ENCODE measurements around the gene MPP3.
"Not testable (repeated sequence)": the region's sequence is repeated elsewhere in the genome, so short reads cannot be mapped to it uniquely, and the experiment has no call there.

MPP3 gene

GRCh38 chr17:43810226-43810715 is 22.7 kb downstream of the MPP3 start:
- no peak for DNase-seq (ENCODE audit: low read depth in 2 of 3, low spot score in 2 of 3)

DNA sequence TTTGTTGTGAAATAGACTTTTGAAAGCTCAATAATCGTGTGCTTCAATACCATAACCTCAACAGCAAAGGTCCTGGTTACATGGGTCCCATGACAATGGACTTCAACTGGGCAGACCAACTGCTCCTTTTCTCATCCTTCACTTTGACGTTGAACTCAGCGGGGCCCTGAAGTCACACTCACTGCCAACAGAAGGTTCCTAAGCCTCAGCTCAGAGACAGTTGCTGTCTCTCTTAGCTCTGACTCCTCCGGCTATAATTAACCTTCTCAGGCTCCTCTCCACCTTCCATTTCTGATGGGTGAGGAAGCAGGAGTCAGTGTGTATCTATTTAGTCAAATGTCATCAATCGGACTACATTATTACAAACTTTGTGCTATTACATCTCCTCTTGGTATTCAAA is 23.8 kb downstream of the MPP3 start:
- no peak for DNase-seq (ENCODE audit: low read depth in 2 of 3, low spot score in 2 of 3)

GRCh38 chr17:43808076-43808475 is 24.9 kb downstream of the MPP3 start:
- no peak for DNase-seq (ENCODE audit: low read depth in 2 of 3, low spot score in 2 of 3)

- DNase-seq (ENCODE audit: low read depth in 2 of 3, low spot score in 2 of 3): no peak
Observed at GRCh38 chr17:43805117-43805516, 27.8 kb downstream of the MPP3 start.

DNA sequence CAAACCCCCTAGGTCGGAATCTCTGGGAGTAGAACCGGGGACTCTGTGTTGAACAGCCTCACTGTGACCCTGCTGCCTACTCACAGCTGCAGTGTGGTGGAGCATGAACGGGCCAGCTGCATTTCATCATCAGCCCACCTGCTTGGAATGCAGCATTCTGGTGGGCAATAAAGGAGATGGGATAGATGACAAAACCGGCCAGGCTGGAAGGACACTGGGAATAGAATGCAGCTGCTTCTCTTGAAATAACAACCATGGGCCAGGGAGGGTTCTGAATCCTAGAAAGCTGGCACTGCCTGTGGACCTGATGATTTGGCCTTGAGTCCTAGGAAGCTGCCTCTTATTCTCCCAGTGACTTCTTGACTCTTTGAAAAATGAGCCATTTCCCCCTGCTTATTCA is 29.2 kb downstream of the MPP3 start:
- DNase-seq (ENCODE audit: low read depth in 2 of 3, low spot score in 2 of 3): no peak

DNA sequence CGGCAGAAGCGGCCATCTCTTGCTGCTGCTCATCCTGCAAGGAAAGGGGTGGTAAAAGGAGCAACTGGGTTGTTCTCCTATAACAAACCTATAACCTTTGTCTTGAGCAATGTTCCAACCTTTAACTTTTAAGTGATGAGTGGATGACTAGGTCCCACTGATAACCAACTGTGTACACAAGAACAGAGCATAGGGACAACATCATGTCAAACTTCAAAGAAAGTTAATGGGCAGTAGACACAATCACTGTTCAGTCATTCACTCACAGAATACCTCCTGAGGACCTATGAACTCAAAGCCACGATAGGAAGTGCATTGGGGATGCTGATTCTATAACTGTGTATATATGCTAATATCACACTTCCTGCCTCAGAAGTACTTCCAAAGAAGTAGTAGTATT is 31.1 kb downstream of the MPP3 start:
- DNase-seq (ENCODE audit: low read depth in 2 of 3, low spot score in 2 of 3): no peak

DNA sequence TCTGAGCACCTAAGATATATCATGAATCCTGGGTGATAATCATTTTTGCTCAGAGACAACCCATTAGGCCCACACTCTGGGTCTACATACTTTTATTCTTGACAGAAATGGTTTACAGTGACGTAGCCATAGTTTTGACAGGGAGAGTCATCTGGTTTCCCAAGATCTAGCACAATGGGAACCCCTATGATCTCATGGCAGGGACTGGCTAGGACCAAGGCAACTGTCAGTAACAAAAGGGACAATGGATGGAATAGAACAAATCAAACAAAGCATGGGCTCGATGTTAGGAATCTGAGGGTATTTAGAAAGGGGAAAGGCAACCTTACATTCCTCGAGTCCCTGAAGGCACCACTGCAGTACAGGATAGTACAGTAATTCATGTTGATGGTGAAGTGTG is 32.2 kb downstream of the MPP3 start:
- no peak for DNase-seq (ENCODE audit: low read depth in 2 of 3, low spot score in 2 of 3)

DNA sequence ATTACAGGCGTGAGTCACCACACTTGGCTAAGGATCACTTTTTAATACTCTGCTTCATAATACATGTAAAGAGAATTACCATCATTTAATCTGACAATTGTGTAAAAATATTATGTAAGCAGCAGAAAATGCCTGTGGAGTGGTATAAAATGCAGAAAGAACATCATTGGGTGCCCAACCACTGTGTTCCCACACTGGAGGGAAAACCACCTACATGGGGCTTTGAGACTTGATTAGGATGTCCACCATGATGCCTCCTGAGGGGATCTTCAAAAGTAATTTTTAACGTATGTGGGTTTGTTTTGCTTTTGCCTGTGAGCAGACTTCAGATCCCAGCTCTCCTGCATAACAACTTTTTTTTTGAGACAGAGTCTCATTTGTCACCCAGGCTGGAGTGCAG is 33.9 kb downstream of the MPP3 start:
- no peak for DNase-seq (ENCODE audit: low read depth in 2 of 3, low spot score in 2 of 3)

GRCh38 chr17:43798024-43798423 is 34.9 kb downstream of the MPP3 start:
- DNase-seq (ENCODE audit: low read depth in 2 of 3, low spot score in 2 of 3): not testable (repeated sequence)

GRCh38 chr17:43792668-43793067 is 40.3 kb downstream of the MPP3 start:
- DNase-seq (ENCODE audit: low read depth in 2 of 3, low spot score in 2 of 3): not testable (repeated sequence)

DNA sequence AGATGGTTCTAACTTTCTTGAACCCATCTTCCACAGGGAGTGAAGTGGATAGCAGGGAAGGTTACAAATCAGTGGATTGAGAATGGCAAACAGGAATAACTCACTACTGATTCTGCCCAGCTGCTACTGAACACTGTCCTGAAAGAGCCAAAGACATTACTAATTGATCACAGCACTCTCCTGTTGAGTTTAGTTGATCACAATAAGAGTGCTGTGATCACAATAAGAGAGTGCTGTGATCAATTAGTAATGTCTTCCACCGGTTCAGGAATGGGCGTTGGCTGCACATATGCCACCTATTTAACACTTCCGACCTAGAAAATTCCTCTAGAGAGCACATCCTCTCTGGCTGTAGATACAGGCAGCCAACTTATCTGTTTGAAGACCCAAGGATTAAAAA is 41.4 kb downstream of the MPP3 start:
- no peak for DNase-seq (ENCODE audit: low read depth in 2 of 3, low spot score in 2 of 3)

DNA sequence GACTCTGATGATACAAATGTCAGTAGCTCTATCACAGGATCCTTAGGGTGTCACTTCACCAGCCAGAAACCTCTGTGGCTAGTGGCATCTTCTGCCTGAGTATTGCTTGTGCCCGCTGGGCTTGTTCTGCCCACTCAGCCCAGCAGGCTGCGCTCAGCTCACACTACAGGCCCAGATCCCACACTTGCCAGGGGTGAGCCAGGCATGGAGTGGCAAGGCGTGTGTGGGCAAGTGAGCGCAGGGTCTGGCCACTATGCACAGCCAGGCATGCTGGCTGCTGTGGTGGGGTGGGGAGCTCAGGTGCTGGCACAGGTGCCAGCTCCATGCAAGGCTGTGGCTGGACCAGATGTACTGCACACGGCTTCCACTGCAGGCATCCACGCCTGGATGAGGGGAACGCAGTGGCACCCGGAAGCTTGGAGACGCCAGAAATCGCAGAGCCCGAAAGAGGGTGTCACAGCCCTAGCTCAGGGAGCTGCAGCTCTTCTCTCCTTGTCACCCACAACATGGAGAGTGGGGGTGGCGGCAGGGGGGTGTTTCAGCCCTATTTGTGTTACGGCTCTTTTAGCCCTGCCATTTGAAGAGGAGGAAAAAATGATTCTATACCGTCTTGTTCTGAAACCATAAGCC is 42.5 kb downstream of the MPP3 start:
- DNase-seq (ENCODE audit: low read depth in 2 of 3, low spot score in 2 of 3): no peak

- no peak for DNase-seq (ENCODE audit: low read depth in 2 of 3, low spot score in 2 of 3)
Observed at GRCh38 chr17:43789482-43789881, 43.5 kb downstream of the MPP3 start.

DNA sequence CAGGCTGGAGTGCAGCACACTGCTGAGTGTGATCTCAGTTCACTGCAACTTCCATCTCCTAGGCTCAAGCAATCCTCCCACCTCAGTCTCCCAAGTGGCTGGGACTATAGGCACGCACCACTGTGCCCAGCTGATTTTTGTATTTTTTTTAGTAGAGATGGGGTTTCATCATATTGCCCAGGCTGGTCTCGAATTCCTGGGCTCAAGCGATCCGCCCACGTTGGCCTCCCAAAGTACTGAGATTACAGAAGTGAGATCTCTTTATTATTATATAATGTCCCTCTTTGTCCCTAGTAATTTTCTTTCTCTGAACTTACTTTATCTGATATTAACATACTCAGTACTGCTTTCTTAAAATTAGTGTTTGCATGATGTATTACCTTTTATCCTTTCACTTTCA is 44.4 kb downstream of the MPP3 start:
- DNase-seq (ENCODE audit: low read depth in 2 of 3, low spot score in 2 of 3): no peak

GRCh38 chr17:43787728-43788127 is 45.2 kb downstream of the MPP3 start:
- DNase-seq (ENCODE audit: low read depth in 2 of 3, low spot score in 2 of 3): no peak

- DNase-seq (ENCODE audit: low read depth in 2 of 3, low spot score in 2 of 3): no peak
Observed at GRCh38 chr17:43784628-43785101, 48.3 kb downstream of the MPP3 start.

DNA sequence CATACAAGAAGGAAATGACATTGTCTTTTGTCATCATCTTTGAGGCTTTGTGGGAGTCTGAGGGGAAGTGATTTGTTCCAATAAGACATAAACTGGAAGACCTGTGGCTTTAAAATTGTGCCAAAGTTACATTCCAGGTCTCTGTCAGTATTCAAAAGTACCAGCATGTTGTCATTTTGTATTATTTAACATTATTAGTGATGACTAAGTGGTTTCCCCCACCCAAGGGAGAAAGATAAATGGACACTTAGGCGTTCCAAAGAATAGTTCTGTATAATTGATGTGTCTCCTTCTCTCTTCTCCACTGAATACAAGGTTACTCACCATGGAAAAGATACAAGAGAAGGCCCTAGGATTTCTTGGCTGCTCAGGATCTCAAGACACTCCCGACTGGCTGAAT is 48.9 kb downstream of the MPP3 start:
- DNase-seq (ENCODE audit: low read depth in 2 of 3, low spot score in 2 of 3): no peak

- no peak for DNase-seq (ENCODE audit: low read depth in 2 of 3, low spot score in 2 of 3)
Observed at GRCh38 chr17:43782913-43783680, 49.8 kb downstream of the MPP3 start.

- DNase-seq (ENCODE audit: low read depth in 2 of 3, low spot score in 2 of 3): no peak
Observed at GRCh38 chr17:43780135-43780534, 52.8 kb downstream of the MPP3 start, which contains the start of gene CFAP97D1. Gene CFAP97D1 (plus strand): TSS chr17:43780435. CDS start chr17:43780463, 28 bp downstream.

GRCh38 chr17:43779145-43780125 is 53.5 kb downstream of the MPP3 start:
- DNase-seq (ENCODE audit: low read depth in 2 of 3, low spot score in 2 of 3): no peak
